GM10266 (cell line): ENCODE data around the gene CHD5.

Experiments used
- DNase-seq: peaks from one replicate; pipeline ENCODE4 v3.0.0; 2012; ENCODE audit errors: extremely low spot score
- TF ChIP-seq, protein P1 (sequence below): IDR thresholded peaks from 2 replicates; pipeline ENCODE4 v1.5.1; 2012; ENCODE audit warnings: mild to moderate bottlenecking, low read depth; ENCODE audit not compliant: control insufficient read depth, insufficient read depth; ENCODE audit errors: missing control alignments

The CHD5 gene

DNA sequence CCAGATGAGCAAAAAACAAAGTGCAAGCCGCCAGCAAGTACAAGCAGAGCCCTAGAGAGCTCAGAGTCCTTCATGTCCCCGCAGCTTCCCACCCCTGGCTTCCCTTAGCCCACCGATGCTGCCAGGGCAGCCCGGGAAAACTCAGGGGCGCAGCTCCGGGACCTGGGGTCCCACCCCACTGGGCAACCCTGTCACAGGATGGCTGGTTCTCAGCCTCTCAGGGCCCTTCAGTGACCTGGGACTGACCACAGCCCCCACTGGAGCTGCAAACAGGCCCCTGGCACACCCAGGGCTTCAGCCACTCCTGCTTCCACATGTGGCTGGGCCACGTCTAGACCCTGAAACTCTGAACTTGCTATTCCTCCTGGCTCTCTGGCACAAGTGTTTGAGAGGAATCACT, 49.5 kb downstream of the CHD5 start:
- TF ChIP-seq, protein P1, sequence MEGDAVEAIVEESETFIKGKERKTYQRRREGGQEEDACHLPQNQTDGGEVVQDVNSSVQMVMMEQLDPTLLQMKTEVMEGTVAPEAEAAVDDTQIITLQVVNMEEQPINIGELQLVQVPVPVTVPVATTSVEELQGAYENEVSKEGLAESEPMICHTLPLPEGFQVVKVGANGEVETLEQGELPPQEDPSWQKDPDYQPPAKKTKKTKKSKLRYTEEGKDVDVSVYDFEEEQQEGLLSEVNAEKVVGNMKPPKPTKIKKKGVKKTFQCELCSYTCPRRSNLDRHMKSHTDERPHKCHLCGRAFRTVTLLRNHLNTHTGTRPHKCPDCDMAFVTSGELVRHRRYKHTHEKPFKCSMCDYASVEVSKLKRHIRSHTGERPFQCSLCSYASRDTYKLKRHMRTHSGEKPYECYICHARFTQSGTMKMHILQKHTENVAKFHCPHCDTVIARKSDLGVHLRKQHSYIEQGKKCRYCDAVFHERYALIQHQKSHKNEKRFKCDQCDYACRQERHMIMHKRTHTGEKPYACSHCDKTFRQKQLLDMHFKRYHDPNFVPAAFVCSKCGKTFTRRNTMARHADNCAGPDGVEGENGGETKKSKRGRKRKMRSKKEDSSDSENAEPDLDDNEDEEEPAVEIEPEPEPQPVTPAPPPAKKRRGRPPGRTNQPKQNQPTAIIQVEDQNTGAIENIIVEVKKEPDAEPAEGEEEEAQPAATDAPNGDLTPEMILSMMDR, result no peak
- DNase-seq, result no peak

DNA sequence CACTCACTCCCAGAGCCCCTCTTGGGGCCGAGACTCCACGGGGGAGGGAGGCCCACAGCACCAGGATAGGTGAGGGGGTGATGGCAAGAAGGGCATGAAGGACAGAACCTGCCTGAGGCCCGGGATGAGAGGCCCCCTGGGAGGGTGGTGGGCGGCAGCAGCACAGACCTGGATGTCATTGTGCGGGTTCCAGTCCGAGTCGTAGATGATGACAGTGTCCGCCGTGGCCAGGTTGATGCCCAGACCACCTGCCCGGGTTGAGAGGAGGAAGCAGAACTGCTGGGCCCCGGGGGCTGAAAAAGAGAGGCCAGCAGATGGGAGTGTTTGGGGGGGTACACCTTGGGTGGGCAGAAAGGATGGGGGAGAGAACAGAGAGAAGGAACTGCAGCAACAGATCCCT, 50.1 kb downstream of the CHD5 start:
- TF ChIP-seq, protein P1, result no peak
- DNase-seq, result no peak

DNA sequence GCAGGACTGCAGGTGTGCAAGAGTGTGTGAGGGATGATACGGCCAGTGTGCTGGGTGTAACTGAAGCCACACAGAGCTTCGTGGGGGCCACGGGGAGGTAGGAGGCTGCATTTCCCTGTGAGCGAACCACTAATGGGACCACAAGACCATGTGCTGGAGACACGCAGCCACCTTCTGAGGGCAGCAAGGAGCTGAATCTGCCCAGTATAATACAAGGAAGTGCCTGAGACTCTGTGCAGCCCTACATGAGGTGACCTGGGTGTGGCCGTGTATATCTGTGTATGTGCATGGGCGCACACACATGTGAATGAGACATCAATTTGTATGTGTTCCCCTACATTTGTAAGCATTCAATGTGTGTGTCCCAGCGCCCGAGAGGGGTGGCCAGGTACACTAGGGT, 50.8 kb downstream of the CHD5 start:
- TF ChIP-seq, protein P1, result no peak
- no peak for DNase-seq

DNA sequence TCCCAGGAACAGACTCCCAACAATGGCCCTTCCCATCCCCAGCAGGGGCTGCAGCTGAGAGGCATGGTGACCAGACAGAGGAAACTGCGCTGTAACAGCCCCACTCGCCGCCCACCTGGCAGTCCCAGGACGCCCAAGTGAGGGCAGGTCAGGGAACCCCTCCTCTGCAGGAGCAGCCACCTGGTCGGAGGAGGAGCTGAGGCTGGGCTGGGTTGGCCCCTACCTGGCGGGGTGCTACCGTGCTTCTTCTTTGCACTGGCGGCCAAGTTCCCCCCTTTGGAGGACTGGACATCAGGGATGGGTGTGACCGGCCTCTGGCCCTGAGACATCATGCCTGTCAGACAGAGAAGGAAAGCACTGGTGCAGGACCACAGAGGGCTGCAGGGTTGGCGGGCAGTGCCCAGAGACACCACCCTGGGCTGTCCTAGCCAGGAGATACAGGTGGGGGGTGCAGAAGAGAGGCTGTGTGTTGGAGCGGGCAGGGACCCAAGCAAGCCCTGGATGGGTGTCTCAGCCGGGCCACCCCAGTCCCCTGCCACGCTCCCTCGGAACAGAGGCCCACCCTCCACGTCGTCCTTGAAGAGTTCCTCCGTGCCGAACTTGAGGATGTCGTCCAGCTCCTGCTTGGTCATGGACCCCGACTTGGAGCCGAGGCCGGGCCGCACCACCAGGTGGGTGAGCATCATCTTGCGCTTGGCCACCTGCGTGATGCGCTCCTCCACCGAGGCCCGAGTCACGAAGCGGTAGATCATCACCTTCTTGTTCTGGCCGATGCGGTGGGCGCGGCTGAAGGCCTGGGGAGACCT, 51.6 kb downstream of the CHD5 start:
- no peak for DNase-seq
- TF ChIP-seq, protein P1, result no peak

DNA sequence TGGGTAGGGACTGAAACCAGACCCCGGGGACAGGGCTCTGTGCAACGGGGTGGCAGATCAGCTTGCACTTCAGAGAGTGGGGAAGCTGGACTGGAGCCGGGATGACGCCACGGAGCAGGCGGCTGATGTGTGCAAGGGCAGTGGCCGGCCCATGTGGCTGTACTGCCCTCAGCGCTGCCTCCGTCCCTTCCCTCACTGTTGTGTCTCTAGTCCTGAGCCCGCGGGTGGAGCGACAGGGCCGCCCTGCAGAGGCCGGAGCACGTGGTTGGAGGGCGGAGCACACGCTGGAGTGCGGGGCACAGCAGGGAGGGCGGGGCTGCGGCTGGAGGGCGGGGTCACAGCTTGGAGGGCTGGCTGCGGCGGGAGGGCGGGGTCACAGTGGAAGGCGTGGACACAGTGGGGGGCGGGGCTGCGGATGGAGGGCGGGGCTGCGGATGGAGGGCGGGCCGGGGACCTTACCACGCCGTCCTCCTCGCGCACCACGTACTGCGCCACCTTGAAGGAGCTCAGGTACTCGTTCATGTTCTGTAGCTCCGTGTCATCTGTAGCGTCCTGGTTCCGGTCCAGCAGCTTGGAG, 52.4 kb downstream of the CHD5 start:
- TF ChIP-seq, protein P1, result no peak
- DNase-seq, result peak; percentile 81

DNA sequence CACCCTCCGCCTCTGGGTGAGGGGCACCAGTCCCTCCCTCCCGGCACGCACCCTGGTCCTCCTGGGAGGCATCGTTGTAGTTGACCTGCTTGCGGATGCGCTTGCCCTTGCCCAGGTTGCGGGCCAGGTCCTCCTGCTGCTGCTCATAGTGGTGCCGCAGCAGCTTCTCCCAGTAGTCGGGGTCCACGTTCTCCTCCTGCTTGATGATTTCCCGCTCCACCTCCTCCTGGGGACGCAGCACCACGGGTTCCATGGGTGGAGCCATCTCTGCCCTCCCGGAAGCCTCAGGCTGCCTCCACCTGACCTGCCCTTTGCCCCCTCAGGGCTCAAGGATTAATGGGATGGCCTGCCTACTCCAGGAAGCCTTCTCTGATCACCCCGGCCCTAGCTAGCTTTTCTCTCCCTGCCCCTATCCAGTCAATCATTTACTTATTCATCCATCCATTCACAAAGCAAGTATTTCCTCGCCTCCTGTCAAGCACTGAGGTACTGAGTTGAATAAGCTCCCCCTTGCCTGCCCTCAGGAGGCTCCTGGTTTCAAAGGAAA, 53.5 kb downstream of the CHD5 start:
- TF ChIP-seq, protein P1, result no peak

DNA sequence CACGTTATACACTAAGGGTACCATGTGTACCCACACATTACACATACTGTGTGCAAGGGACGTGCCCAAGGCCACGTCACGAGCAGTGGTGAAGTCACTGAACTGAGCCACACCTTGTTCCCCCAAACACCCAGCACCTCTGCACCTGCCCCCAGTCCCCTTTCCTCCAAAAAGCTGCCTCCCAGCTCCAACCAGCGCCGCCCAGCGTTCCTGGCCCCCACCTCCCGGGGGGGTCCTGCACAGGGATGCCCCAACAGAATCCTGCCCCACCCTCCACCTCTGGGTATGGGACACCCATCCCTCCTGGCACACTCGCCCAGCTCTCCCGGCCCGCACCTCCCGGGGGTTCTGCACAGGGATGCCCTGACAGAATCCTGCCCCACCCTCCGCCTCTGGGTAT, 54.1 kb downstream of the CHD5 start:
- TF ChIP-seq, protein P1, result no peak
- DNase-seq, result no peak

More for the DNA sequence above, 53.5 kb downstream of the CHD5 start:
- DNase-seq, result no peak
